ENCODE measurements around the gene CWH43.
A peak's percentile ranks its signal among the peaks of the same experiment; 100 is the strongest.
"Not testable (repeated sequence)": the region's sequence is repeated elsewhere in the genome, so short reads cannot be mapped to it uniquely, and the experiment has no call there.

CWH43 gene

DNA sequence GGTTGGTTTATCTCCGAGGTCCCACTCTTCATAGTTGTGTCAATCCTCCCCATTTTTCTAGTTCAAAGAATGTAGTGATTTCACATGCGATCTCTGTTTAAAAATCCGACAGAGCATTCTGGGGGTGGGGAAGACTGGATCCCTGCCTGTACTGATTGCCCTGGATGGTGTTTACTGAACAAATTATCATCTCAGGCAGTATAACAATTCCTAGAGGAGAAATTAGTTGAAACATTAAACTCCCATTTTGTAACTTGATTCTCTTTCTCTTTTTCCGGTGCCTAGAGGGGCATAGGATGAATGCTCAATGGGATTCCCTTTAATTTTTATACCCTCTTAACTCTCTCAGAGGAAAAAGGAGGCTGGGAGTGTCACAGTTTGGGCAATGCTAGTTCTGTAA, 10.0 kb upstream of the CWH43 start:
- Histone ChIP-seq H3K9me3 (ENCODE audit: insufficient read depth, low read depth, low read length) (no peaks in the 10 kb centered on the region), H3K4me3 (ENCODE audit: low read length) (no peak overlapping the region), H3K36me3 (ENCODE audit: insufficient read depth, low read length) (no peaks in the 10 kb centered on the region), H3K9ac (ENCODE audit: low read depth, low read length) (no peak overlapping the region), H3K4me1 (ENCODE audit: insufficient read depth, low read length) (no peaks in the 10 kb centered on the region), H3K27ac (ENCODE audit: low read depth, low read length) (no peak overlapping the region), H3K27me3 (ENCODE audit: insufficient read depth, low read length) (no peaks in the 10 kb centered on the region)
- WGBS, result 90% methylated on average over 3 of the region's 4 CpGs

GRCh38 chr4:48979914-48980579, 6.0 kb upstream of the CWH43 start:
- Histone ChIP-seq H3K9ac (ENCODE audit: low read depth, low read length) (no peak overlapping the region), H3K36me3 (ENCODE audit: insufficient read depth, low read length) (no peaks in the 10 kb centered on the region), H3K4me1 (ENCODE audit: insufficient read depth, low read length) (no peaks in the 10 kb centered on the region), H3K9me3 (ENCODE audit: insufficient read depth, low read depth, low read length) (0 out of 2 replicates have a peak, but pooled peaks cover 3% of the 10 kb centered on the region), H3K27me3 (ENCODE audit: insufficient read depth, low read length) (peaks cover 14% of the 10 kb centered on the region), H3K4me3 (ENCODE audit: low read length) (no peak overlapping the region), H3K27ac (ENCODE audit: low read depth, low read length) (no peak overlapping the region)
- 98% methylated on average over 4 of the region's 6 CpGs for WGBS

- not testable (repeated sequence) for H3K36me3 ChIP-seq (ENCODE audit: insufficient read depth, low read length); H3K9me3 ChIP-seq (ENCODE audit: insufficient read depth, low read depth, low read length); H3K27ac ChIP-seq (ENCODE audit: low read depth, low read length); H3K4me1 ChIP-seq (ENCODE audit: insufficient read depth, low read length); H3K4me3 ChIP-seq (ENCODE audit: low read length); H3K9ac ChIP-seq (ENCODE audit: low read depth, low read length)
- peaks cover 50% of the 10 kb centered on the region for H3K27me3 ChIP-seq (ENCODE audit: insufficient read depth, low read length)
- 89% methylated on average over 2 of the region's 2 CpGs for WGBS
Measured at GRCh38 chr4:48984005-48984404, 2.1 kb upstream of the CWH43 start.

GRCh38 chr4:48985602-48985975, 486 bp upstream of the CWH43 start:
- WGBS, result 32% methylated on average over 18 of the region's 18 CpGs
- no peaks in the 10 kb centered on the region for H3K4me1 ChIP-seq (ENCODE audit: insufficient read depth, low read length)
- peaks cover 50% of the 10 kb centered on the region for H3K27me3 ChIP-seq (ENCODE audit: insufficient read depth, low read length)
- no peak overlapping the region for H3K27ac ChIP-seq (ENCODE audit: low read depth, low read length)
- no peak overlapping the region; the same call in 1 of the 2 replicates for H3K9ac ChIP-seq (ENCODE audit: low read depth, low read length)
- peaks cover 9% of the 10 kb centered on the region; the same call in 1 of the 2 replicates for H3K9me3 ChIP-seq (ENCODE audit: insufficient read depth, low read depth, low read length)
- H3K4me3 ChIP-seq (ENCODE audit: low read length), result peak overlapping the region; percentile 52
- H3K36me3 ChIP-seq (ENCODE audit: insufficient read depth, low read length), result no peaks in the 10 kb centered on the region

- Histone ChIP-seq H3K9ac (ENCODE audit: low read depth, low read length) (no peak overlapping the region), H3K36me3 (ENCODE audit: insufficient read depth, low read length) (no peaks in the 10 kb centered on the region), H3K9me3 (ENCODE audit: insufficient read depth, low read depth, low read length) (peaks cover 13% of the 10 kb centered on the region; the same call in 1 of the 2 replicates), H3K4me3 (ENCODE audit: low read length) (peak overlapping the region; percentile 52), H3K27ac (ENCODE audit: low read depth, low read length) (no peak overlapping the region), H3K27me3 (ENCODE audit: insufficient read depth, low read length) (peaks cover 50% of the 10 kb centered on the region), H3K4me1 (ENCODE audit: insufficient read depth, low read length) (no peaks in the 10 kb centered on the region)
- 80% methylated on average over 27 of the region's 27 CpGs for WGBS
Measured at GRCh38 chr4:48986654-48987164, 634 bp downstream of the CWH43 start.

- H3K36me3 ChIP-seq (ENCODE audit: insufficient read depth, low read length), result no peaks in the 10 kb centered on the region
Measured at GRCh38 chr4:48989461-48990203, 3.6 kb downstream of the CWH43 start.

GRCh38 chr4:48991357-48991756, 5.3 kb downstream of the CWH43 start:
- no peak overlapping the region for H3K4me3 ChIP-seq (ENCODE audit: low read length)
- peaks cover 24% of the 10 kb centered on the region for H3K27me3 ChIP-seq (ENCODE audit: insufficient read depth, low read length)
- 73% methylated on average over 3 of the region's 3 CpGs for WGBS
- no peaks in the 10 kb centered on the region for H3K4me1 ChIP-seq (ENCODE audit: insufficient read depth, low read length)
- H3K36me3 ChIP-seq (ENCODE audit: insufficient read depth, low read length), result no peaks in the 10 kb centered on the region
- H3K9ac ChIP-seq (ENCODE audit: low read depth, low read length), result no peak overlapping the region
- H3K9me3 ChIP-seq (ENCODE audit: insufficient read depth, low read depth, low read length), result peaks cover 41% of the 10 kb centered on the region
- H3K27ac ChIP-seq (ENCODE audit: low read depth, low read length), result no peak overlapping the region

More at GRCh38 chr4:48989461-48990203, 3.6 kb downstream of the CWH43 start:
- no peak overlapping the region for H3K9ac ChIP-seq (ENCODE audit: low read depth, low read length)
- peaks cover 41% of the 10 kb centered on the region for H3K27me3 ChIP-seq (ENCODE audit: insufficient read depth, low read length)
- WGBS, result 65% methylated on average over 3 of the region's 5 CpGs
- no peak overlapping the region for H3K27ac ChIP-seq (ENCODE audit: low read depth, low read length)
- peaks cover 27% of the 10 kb centered on the region for H3K9me3 ChIP-seq (ENCODE audit: insufficient read depth, low read depth, low read length)
- H3K4me1 ChIP-seq (ENCODE audit: insufficient read depth, low read length), result no peaks in the 10 kb centered on the region
- no peak overlapping the region for H3K4me3 ChIP-seq (ENCODE audit: low read length)

DNA sequence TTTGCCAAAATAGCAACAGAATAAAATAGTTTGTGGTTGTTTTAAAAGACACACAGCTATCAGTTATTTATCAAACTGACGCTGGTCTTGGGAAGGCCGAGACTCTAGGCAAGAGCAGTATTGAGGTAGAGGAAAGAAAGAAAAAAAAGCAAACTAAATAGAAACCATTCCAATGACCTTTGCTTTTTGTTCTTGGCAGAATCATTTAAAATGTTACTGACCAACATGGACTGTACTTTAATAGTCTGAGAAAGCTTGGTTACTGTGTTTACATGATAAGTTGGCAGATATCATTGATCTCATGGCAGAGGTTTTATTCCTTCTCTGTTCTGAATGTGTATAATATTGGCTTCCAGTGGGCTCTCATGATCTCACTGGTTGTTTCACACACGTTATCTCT, 11.9 kb downstream of the CWH43 start:
- Histone ChIP-seq H3K4me3 (ENCODE audit: low read length) (no peak overlapping the region), H3K36me3 (ENCODE audit: insufficient read depth, low read length) (no peaks in the 10 kb centered on the region), H3K4me1 (ENCODE audit: insufficient read depth, low read length) (no peaks in the 10 kb centered on the region), H3K9me3 (ENCODE audit: insufficient read depth, low read depth, low read length) (peaks cover 73% of the 10 kb centered on the region), H3K27ac (ENCODE audit: low read depth, low read length) (no peak overlapping the region), H3K27me3 (ENCODE audit: insufficient read depth, low read length) (no peaks in the 10 kb centered on the region), H3K9ac (ENCODE audit: low read depth, low read length) (no peak overlapping the region)
- WGBS, result no CpG with 5 or more reads among the region's 3 CpGs

DNA sequence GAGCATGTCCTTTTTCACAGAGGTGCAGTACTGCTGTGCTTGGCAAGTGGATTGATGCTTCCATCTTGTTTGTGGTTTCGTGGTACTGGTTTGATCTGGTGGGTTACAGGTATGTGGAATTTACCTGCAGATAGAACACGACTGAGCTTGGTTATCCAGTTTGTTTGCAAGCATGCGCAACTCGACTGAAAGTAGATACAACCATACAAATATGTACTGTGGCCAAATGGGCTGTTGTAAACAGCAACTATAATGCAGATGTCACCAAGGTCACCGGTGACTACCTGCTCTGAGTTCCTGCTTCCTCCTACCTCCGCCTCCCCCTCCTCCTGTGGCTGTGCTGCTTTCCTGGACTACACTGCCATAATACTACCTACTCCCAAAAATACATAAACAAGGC, 12.4 kb downstream of the CWH43 start:
- Histone ChIP-seq H3K9ac (ENCODE audit: low read depth, low read length) (no peak overlapping the region), H3K27me3 (ENCODE audit: insufficient read depth, low read length) (no peaks in the 10 kb centered on the region), H3K27ac (ENCODE audit: low read depth, low read length) (no peak overlapping the region), H3K4me3 (ENCODE audit: low read length) (no peak overlapping the region), H3K36me3 (ENCODE audit: insufficient read depth, low read length) (no peaks in the 10 kb centered on the region), H3K4me1 (ENCODE audit: insufficient read depth, low read length) (no peaks in the 10 kb centered on the region), H3K9me3 (ENCODE audit: insufficient read depth, low read depth, low read length) (peaks cover 74% of the 10 kb centered on the region)
- WGBS, result 71% methylated on average over 6 of the region's 6 CpGs

- H3K9ac ChIP-seq (ENCODE audit: low read depth, low read length), result no peak overlapping the region
- no peak overlapping the region for H3K4me3 ChIP-seq (ENCODE audit: low read length)
- no peaks in the 10 kb centered on the region for H3K4me1 ChIP-seq (ENCODE audit: insufficient read depth, low read length)
- no peaks in the 10 kb centered on the region for H3K36me3 ChIP-seq (ENCODE audit: insufficient read depth, low read length)
- no peak overlapping the region for H3K27ac ChIP-seq (ENCODE audit: low read depth, low read length)
- no peaks in the 10 kb centered on the region for H3K27me3 ChIP-seq (ENCODE audit: insufficient read depth, low read length)
- H3K9me3 ChIP-seq (ENCODE audit: insufficient read depth, low read depth, low read length), result peaks cover 76% of the 10 kb centered on the region
Measured at GRCh38 chr4:49000806-49001205, 14.7 kb downstream of the CWH43 start.

- Histone ChIP-seq H3K9ac (ENCODE audit: low read depth, low read length) (no peak overlapping the region), H3K4me3 (ENCODE audit: low read length) (no peak overlapping the region), H3K4me1 (ENCODE audit: insufficient read depth, low read length) (no peaks in the 10 kb centered on the region), H3K27me3 (ENCODE audit: insufficient read depth, low read length) (no peaks in the 10 kb centered on the region), H3K36me3 (ENCODE audit: insufficient read depth, low read length) (no peaks in the 10 kb centered on the region), H3K27ac (ENCODE audit: low read depth, low read length) (no peak overlapping the region), H3K9me3 (ENCODE audit: insufficient read depth, low read depth, low read length) (peaks cover 81% of the 10 kb centered on the region)
Measured at GRCh38 chr4:49002931-49003330, 16.9 kb downstream of the CWH43 start.
